SH-SY5Y (cell line): ENCODE measurements around the gene RNU1-2.

Source experiments
- GATA2 ChIP-seq: IDR thresholded peaks from 2 replicates; pipeline ENCODE4 v1.6.1; 2011; ENCODE audit warnings: mild to moderate bottlenecking, low read depth, low read length
- GATA3 ChIP-seq: IDR thresholded peaks from 2 replicates; pipeline ENCODE4 v1.6.1; 2011; ENCODE audit warnings: low read depth, mild to moderate bottlenecking, low read length, moderate library complexity

Gene RNU1-2

GRCh38 chr1:16925635-16926490 lies 30.1 kb downstream of the RNU1-2 start:
- TF ChIP-seq GATA2 (no peak), GATA3 (no peak)

- no peak for TF ChIP-seq GATA2
- no peak for TF ChIP-seq GATA3
These were observed 30.8 kb downstream of the RNU1-2 start for GRCh38 chr1:16926491-16927073.

- TF ChIP-seq GATA2: no peak
- TF ChIP-seq GATA3: no peak
These were observed 31.5 kb downstream of the RNU1-2 start for GRCh38 chr1:16927256-16927655.

- TF ChIP-seq GATA2: no peak
- TF ChIP-seq GATA3: no peak
These were observed 32.1 kb downstream of the RNU1-2 start for GRCh38 chr1:16927711-16928485.

GRCh38 chr1:16938351-16939321 lies 42.9 kb downstream of the RNU1-2 start:
- TF ChIP-seq GATA2 (no peak), GATA3 (no peak)

- TF ChIP-seq GATA2 (no peak), GATA3 (no peak)
These were observed 48.3 kb downstream of the RNU1-2 start for GRCh38 chr1:16944038-16944437.
